Effector memory CD4-positive, alpha-beta T cell (primary cell): ENCODE measurements around the gene SUMO4.

Experiments used
- DNase-seq, 3 donors: peaks; one replicate each; pipeline ENCODE4 v3.0.0-alpha.2; 2020
- H3K27ac ChIP-seq: 2 replicates; pipeline ENCODE4 v1.7.0; 2013; ENCODE audit warnings: mild to moderate bottlenecking, low read length, moderate library complexity; ENCODE audit not compliant: insufficient read depth, poor library complexity, severe bottlenecking
- H3K27me3 ChIP-seq: replicated peaks from 2 replicates; pipeline ENCODE4 v1.7.0; 2013; ENCODE audit warnings: mild to moderate bottlenecking, low read length; ENCODE audit not compliant: insufficient read depth, control insufficient read depth, poor library complexity, severe bottlenecking
- H3K36me3 ChIP-seq: 2 replicates; pipeline ENCODE4 v1.7.0; 2013; ENCODE audit warnings: mild to moderate bottlenecking, low read length, moderate library complexity; ENCODE audit not compliant: control insufficient read depth, insufficient read depth
- H3K4me1 ChIP-seq: 2 replicates; pipeline ENCODE4 v1.7.0; 2013; ENCODE audit warnings: low read length, mild to moderate bottlenecking; ENCODE audit not compliant: control insufficient read depth, insufficient read depth, poor library complexity, severe bottlenecking
- H3K4me3 ChIP-seq: 2 replicates; pipeline ENCODE4 v1.7.0; 2013; ENCODE audit warnings: low read length, low read depth, mild to moderate bottlenecking; ENCODE audit not compliant: insufficient read depth, poor library complexity, severe bottlenecking
- H3K9me3 ChIP-seq: 2 replicates; pipeline ENCODE4 v1.7.0; 2013; ENCODE audit warnings: mild to moderate bottlenecking, low read length, moderate library complexity; ENCODE audit not compliant: control insufficient read depth

Gene SUMO4

GRCh38 chr6:149409617-149410016 is 9.6 kb downstream of the SUMO4 start:
- Histone ChIP-seq H3K27ac (no peak overlapping the region), H3K4me3 (no peak overlapping the region), H3K9me3 (no peaks in the 10 kb centered on the region), H3K4me1 (no peaks in the 10 kb centered on the region), H3K36me3 (peaks cover 28% of the 10 kb centered on the region), H3K27me3 (no peaks in the 10 kb centered on the region)
- DNase-seq = no peak

GRCh38 chr6:149410557-149410956 is 10.5 kb downstream of the SUMO4 start:
- Histone ChIP-seq H3K27me3 (no peaks in the 10 kb centered on the region), H3K36me3 (peaks cover 28% of the 10 kb centered on the region), H3K4me3 (no peak overlapping the region), H3K4me1 (no peaks in the 10 kb centered on the region), H3K9me3 (no peaks in the 10 kb centered on the region), H3K27ac (no peak overlapping the region)
- DNase-seq = no peak

DNA sequence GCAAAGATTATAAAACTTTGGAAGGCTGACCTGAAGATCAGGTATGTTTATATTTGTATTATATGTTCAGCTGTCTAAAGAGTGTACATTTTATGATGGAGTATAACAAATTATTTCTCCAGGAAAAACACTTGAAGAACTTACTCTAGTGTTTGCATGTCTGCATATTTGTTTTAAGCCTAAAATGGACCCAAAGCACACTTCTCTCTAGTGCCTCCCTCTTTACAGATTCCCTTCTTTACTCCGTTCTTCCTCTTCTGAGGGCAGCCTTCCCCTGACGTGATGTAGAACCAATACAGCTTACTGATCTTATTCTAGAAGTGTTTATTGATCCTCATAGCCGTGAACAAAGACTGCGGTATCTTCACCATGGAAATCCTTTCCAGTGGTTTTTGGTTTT is 13.9 kb downstream of the SUMO4 start:
- Histone ChIP-seq H3K9me3 (no peaks in the 10 kb centered on the region), H3K4me3 (no peak overlapping the region), H3K4me1 (no peaks in the 10 kb centered on the region), H3K27ac (no peak overlapping the region), H3K27me3 (no peaks in the 10 kb centered on the region), H3K36me3 (peaks cover 20% of the 10 kb centered on the region)
- no peak for DNase-seq

GRCh38 chr6:149414821-149415220 is 14.8 kb downstream of the SUMO4 start:
- Histone ChIP-seq H3K4me3 (no peak overlapping the region), H3K27ac (no peak overlapping the region), H3K9me3 (no peaks in the 10 kb centered on the region), H3K36me3 (peaks cover 12% of the 10 kb centered on the region), H3K27me3 (no peaks in the 10 kb centered on the region), H3K4me1 (no peaks in the 10 kb centered on the region)
- DNase-seq = no peak

GRCh38 chr6:149419696-149420404 is 19.8 kb downstream of the SUMO4 start:
- no peaks in the 10 kb centered on the region for H3K36me3 ChIP-seq
- no peak overlapping the region for H3K4me3 ChIP-seq
- no peak overlapping the region for H3K27ac ChIP-seq
- H3K27me3 ChIP-seq = no peaks in the 10 kb centered on the region
- no peaks in the 10 kb centered on the region for H3K9me3 ChIP-seq
- DNase-seq = no peak
- H3K4me1 ChIP-seq = no peaks in the 10 kb centered on the region

GRCh38 chr6:149421132-149421531 is 21.1 kb downstream of the SUMO4 start:
- no peaks in the 10 kb centered on the region for H3K27me3 ChIP-seq
- no peak overlapping the region for H3K4me3 ChIP-seq
- H3K27ac ChIP-seq = no peak overlapping the region
- H3K9me3 ChIP-seq = no peaks in the 10 kb centered on the region
- no peak for DNase-seq
- H3K36me3 ChIP-seq = no peaks in the 10 kb centered on the region
- no peaks in the 10 kb centered on the region for H3K4me1 ChIP-seq

- DNase-seq = no peak
- no peaks in the 10 kb centered on the region for H3K4me1 ChIP-seq
- H3K4me3 ChIP-seq = no peak overlapping the region
- no peak overlapping the region for H3K27ac ChIP-seq
- no peaks in the 10 kb centered on the region for H3K9me3 ChIP-seq
- H3K27me3 ChIP-seq = no peaks in the 10 kb centered on the region
- no peaks in the 10 kb centered on the region for H3K36me3 ChIP-seq
Observed at GRCh38 chr6:149422581-149422980, 22.5 kb downstream of the SUMO4 start.

DNA sequence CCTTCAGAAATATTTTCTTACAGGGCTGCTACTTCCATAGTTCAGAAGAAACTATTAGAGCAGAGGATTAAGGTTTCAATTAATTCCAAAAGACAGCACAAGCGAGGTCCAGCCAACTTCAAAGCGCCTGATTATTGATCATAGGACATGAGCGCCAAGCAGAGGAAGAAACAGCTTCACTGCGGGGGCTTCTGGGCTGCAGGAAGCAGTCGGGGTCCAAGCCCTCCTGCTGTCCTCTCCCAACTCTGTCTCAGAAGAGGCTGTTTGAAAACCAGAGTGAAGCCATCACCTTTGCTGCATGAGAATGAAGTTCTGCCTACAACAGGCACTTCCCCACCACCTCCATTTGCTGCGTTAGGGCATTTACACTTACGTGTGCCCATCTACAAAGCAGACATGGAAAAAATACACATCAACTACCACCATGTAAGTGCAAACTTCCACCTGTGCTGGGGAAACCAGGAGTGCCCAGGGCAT is 23.9 kb downstream of the SUMO4 start:
- Histone ChIP-seq H3K4me3 (no peak overlapping the region), H3K27me3 (no peaks in the 10 kb centered on the region), H3K4me1 (no peaks in the 10 kb centered on the region), H3K27ac (no peak overlapping the region), H3K9me3 (no peaks in the 10 kb centered on the region), H3K36me3 (no peaks in the 10 kb centered on the region)
- DNase-seq = no peak

DNA sequence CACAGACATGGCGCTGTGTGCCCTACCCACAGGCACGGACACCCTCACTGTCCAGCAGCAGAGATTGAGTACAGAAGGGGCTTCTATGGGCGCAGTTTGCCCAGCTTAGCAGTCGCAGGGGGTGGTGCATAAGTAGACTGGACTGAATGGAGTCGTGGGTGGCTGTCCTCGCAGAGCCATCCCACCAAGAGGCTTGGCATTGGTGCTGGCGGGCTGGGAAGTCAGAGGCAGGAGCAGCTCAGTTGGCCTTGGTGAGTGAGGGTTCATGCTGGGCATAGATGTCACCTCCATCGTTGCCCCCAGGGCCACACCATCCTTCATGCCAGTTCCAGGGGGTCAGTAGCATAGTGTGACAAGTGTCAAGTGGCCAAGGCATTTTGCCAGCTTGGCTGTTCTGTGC is 25.2 kb downstream of the SUMO4 start:
- no peaks in the 10 kb centered on the region for H3K36me3 ChIP-seq
- DNase-seq = no peak
- no peaks in the 10 kb centered on the region for H3K27me3 ChIP-seq
- H3K4me1 ChIP-seq = no peaks in the 10 kb centered on the region
- H3K27ac ChIP-seq = no peak overlapping the region
- H3K4me3 ChIP-seq = no peak overlapping the region
- no peaks in the 10 kb centered on the region for H3K9me3 ChIP-seq

DNA sequence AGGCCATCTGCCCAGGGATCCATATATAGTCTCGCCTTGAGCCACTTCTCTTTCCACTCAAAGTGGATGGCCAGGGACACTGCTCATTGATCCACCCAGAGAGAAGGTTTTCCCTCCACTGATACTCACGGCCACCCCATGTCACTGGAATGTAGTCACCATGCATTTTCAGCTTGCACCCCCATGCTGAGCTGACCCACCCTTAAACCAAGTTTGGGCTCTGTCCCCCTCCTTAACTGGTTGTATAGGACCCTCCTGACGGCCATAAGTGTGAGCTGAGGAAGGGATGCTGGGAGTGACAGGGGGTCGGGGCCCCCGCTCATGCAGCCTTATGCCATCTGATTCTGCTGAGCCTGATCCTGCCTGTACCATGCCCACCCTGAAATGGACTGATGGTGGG is 25.7 kb downstream of the SUMO4 start:
- H3K9me3 ChIP-seq = no peaks in the 10 kb centered on the region

More for the DNA sequence above, 25.7 kb downstream of the SUMO4 start:
- Histone ChIP-seq H3K27ac (no peak overlapping the region), H3K36me3 (no peaks in the 10 kb centered on the region), H3K4me1 (no peaks in the 10 kb centered on the region), H3K4me3 (no peak overlapping the region), H3K27me3 (no peaks in the 10 kb centered on the region)
- DNase-seq = no peak
